Right atrium auricular region (tissue), 2 donors: ENCODE results near the gene GOLGA6C. TPM values are rescaled to one million over a fixed set of nuclear protein-coding genes. Genes with fewer than 3 reads are reported as not detected.

Experiments used
- DNase-seq: peaks from one replicate; pipeline ENCODE4 v3.0.0-alpha.2; 2019; ENCODE audit warnings: low spot score
- H3K27ac ChIP-seq, 2 donors: fragments of 200-600 bp; sonication (generic); 1 replicate in 1 of 2; 2 replicates in 1 of 2; pipeline ENCODE4 v1.5.1; 2016 to 2019
- H3K27me3 ChIP-seq, 2 donors: fragments of 200-600 bp; sonication (generic); one replicate each; pipeline versions ENCODE4 v1.5.1 to v1.6.0; 2017 to 2019
- H3K36me3 ChIP-seq: fragments of 200-600 bp; sonication (generic); one replicate; pipeline ENCODE4 v1.5.1; 2016
- H3K4me1 ChIP-seq, 2 donors: fragments of 200-600 bp; sonication (generic); one replicate each; pipeline versions ENCODE4 v1.5.1 to v1.6.0; 2017 to 2019
- H3K4me3 ChIP-seq, 2 donors: fragments of 200-600 bp; sonication (generic); 1 replicate in 1 of 2; 2 replicates in 1 of 2; pipeline ENCODE4 v1.5.1; 2017 to 2019; ENCODE audit warnings: mild to moderate bottlenecking in 1 of 2, moderate library complexity in 1 of 2
- H3K9me3 ChIP-seq, 2 donors: fragments of 200-600 bp; sonication (generic); one replicate each; pipeline ENCODE4 v1.5.1; 2019
- CTCF ChIP-seq, 2 donors: fragments of 200-600 bp; sonication (generic); IDR thresholded peaks; one replicate each; pipeline ENCODE4 v1.5.1; 2019; ENCODE audit warnings: antibody characterized with exemption in 2 of 2
- total RNA-seq, 2 donors: library from RNA; depleted of rRNA; stranded (reverse); fragments of >200 nt; gene quantifications; one replicate each; pipeline ENCODE4 v1.1.0, GENCODE V29; 2016

Gene GOLGA6C
- total RNA-seq, 2 donors from 2014 or later, result not detected

GRCh38 chr15:75213212-75213767 lies 44.8 kb upstream of the GOLGA6C start:
- H3K4me3 ChIP-seq, result no peak overlapping the region
- no peaks in the 10 kb centered on the region for H3K27me3 ChIP-seq
- no peaks in the 10 kb centered on the region for H3K9me3 ChIP-seq
- H3K4me1 ChIP-seq, result peaks cover 0 to 36% of the 10 kb centered on the region in 2 donors
- DNase-seq, result no peak
- H3K27ac ChIP-seq, result no peak overlapping the region
- TF ChIP-seq CTCF (IDR thresholded peaks at IDR 0.05), result no peak
- H3K36me3 ChIP-seq, result peaks cover 39% of the 10 kb centered on the region

GRCh38 chr15:75213768-75214221 lies 44.3 kb upstream of the GOLGA6C start:
- Histone ChIP-seq H3K27ac (no peak overlapping the region), H3K27me3 (no peaks in the 10 kb centered on the region), H3K4me1 (peaks cover 0 to 31% of the 10 kb centered on the region in 2 donors), H3K4me3 (no peak overlapping the region), H3K36me3 (peaks cover 34% of the 10 kb centered on the region), H3K9me3 (no peaks in the 10 kb centered on the region)
- TF ChIP-seq CTCF (IDR thresholded peaks at IDR 0.05), result no peak
- DNase-seq, result no peak

GRCh38 chr15:75214293-75215096 lies 43.6 kb upstream of the GOLGA6C start:
- H3K27ac ChIP-seq, result no peak overlapping the region
- TF ChIP-seq CTCF (IDR thresholded peaks at IDR 0.05), result no peak
- no peaks in the 10 kb centered on the region for H3K9me3 ChIP-seq
- peaks cover 27% of the 10 kb centered on the region for H3K36me3 ChIP-seq
- H3K4me3 ChIP-seq, result no peak overlapping the region
- H3K4me1 ChIP-seq, result peaks cover 0 to 24% of the 10 kb centered on the region in 2 donors
- no peaks in the 10 kb centered on the region for H3K27me3 ChIP-seq
- no peak for DNase-seq

GRCh38 chr15:75215107-75216004 lies 42.8 kb upstream of the GOLGA6C start:
- no peaks in the 10 kb centered on the region for H3K9me3 ChIP-seq

More at GRCh38 chr15:75215107-75216004, 42.8 kb upstream of the GOLGA6C start:
- Histone ChIP-seq H3K4me3 (no peak overlapping the region), H3K36me3 (peaks cover 23% of the 10 kb centered on the region), H3K27me3 (no peaks in the 10 kb centered on the region), H3K27ac (no peak overlapping the region), H3K4me1 (peaks cover 0 to 16% of the 10 kb centered on the region in 2 donors)
- no peak for TF ChIP-seq CTCF (IDR thresholded peaks at IDR 0.05)
- no peak for DNase-seq
